ENCODE measurements around the gene WSCD1. TPM values are rescaled to one million over a fixed set of nuclear protein-coding genes. Genes with fewer than 3 reads are reported as not detected.

Gene WSCD1
- total RNA-seq, 2 donors from 2014 or later, result not detected

GRCh38 chr17:6071528-6072065 is 1.4 kb downstream of the WSCD1 start:
- Mint-ChIP-seq H3K4me1 (peaks cover 7% of the 10 kb centered on the region), H3K4me3 (peak overlapping the region; percentile 32), H3K27me3 (peaks cover 32% of the 10 kb centered on the region), H3K9me3 (no peaks in the 10 kb centered on the region), H3K27ac (no peak overlapping the region), H3K36me3 (ENCODE audit: low read depth) (peaks cover 7% of the 10 kb centered on the region)
- ATAC-seq (replicated peaks), result no peak

GRCh38 chr17:6072157-6072556 is 2.0 kb downstream of the WSCD1 start:
- ATAC-seq (replicated peaks), result no peak
- Mint-ChIP-seq H3K27ac (no peak overlapping the region), H3K27me3 (peaks cover 26% of the 10 kb centered on the region)

GRCh38 chr17:6072611-6073010 is 2.4 kb downstream of the WSCD1 start:
- ATAC-seq (replicated peaks), result no peak
- Mint-ChIP-seq H3K27ac (no peak overlapping the region), H3K36me3 (ENCODE audit: low read depth) (peaks cover 7% of the 10 kb centered on the region), H3K4me1 (peaks cover 7% of the 10 kb centered on the region), H3K27me3 (peaks cover 22% of the 10 kb centered on the region), H3K9me3 (no peaks in the 10 kb centered on the region), H3K4me3 (no peak overlapping the region)

More at GRCh38 chr17:6072157-6072556, 2.0 kb downstream of the WSCD1 start:
- peaks cover 7% of the 10 kb centered on the region for H3K36me3 Mint-ChIP-seq (ENCODE audit: low read depth)
- H3K4me1 Mint-ChIP-seq, result peaks cover 7% of the 10 kb centered on the region
- no peaks in the 10 kb centered on the region for H3K9me3 Mint-ChIP-seq
- H3K4me3 Mint-ChIP-seq, result no peak overlapping the region

- Mint-ChIP-seq H3K36me3 (ENCODE audit: low read depth) (peaks cover 7% of the 10 kb centered on the region), H3K27ac (no peak overlapping the region), H3K4me3 (no peak overlapping the region), H3K9me3 (no peaks in the 10 kb centered on the region), H3K27me3 (peaks cover 20% of the 10 kb centered on the region), H3K4me1 (peaks cover 7% of the 10 kb centered on the region)
- ATAC-seq (replicated peaks), result no peak
Observed at GRCh38 chr17:6073620-6074019, 3.4 kb downstream of the WSCD1 start.

GRCh38 chr17:6075050-6075449 is 4.9 kb downstream of the WSCD1 start:
- no peak for ATAC-seq (replicated peaks)
- Mint-ChIP-seq H3K27me3 (peaks cover 6% of the 10 kb centered on the region), H3K36me3 (ENCODE audit: low read depth) (no peaks in the 10 kb centered on the region), H3K27ac (no peak overlapping the region), H3K4me3 (no peak overlapping the region), H3K4me1 (no peaks in the 10 kb centered on the region), H3K9me3 (no peaks in the 10 kb centered on the region)

GRCh38 chr17:6075845-6076244 is 5.7 kb downstream of the WSCD1 start:
- ATAC-seq (replicated peaks), result no peak
- no peak overlapping the region for H3K4me3 Mint-ChIP-seq
- H3K4me1 Mint-ChIP-seq, result no peaks in the 10 kb centered on the region
- no peaks in the 10 kb centered on the region for H3K9me3 Mint-ChIP-seq
- H3K27ac Mint-ChIP-seq, result no peak overlapping the region
- no peaks in the 10 kb centered on the region for H3K36me3 Mint-ChIP-seq (ENCODE audit: low read depth)
- H3K27me3 Mint-ChIP-seq, result peaks cover 6% of the 10 kb centered on the region

- Mint-ChIP-seq H3K36me3 (ENCODE audit: low read depth) (no peaks in the 10 kb centered on the region), H3K4me3 (no peak overlapping the region), H3K27ac (no peak overlapping the region), H3K4me1 (no peaks in the 10 kb centered on the region), H3K9me3 (no peaks in the 10 kb centered on the region), H3K27me3 (peaks cover 6% of the 10 kb centered on the region)
- ATAC-seq (replicated peaks), result no peak
Observed at GRCh38 chr17:6077752-6078151, 7.6 kb downstream of the WSCD1 start.

GRCh38 chr17:6078458-6078871 is 8.3 kb downstream of the WSCD1 start:
- Mint-ChIP-seq H3K4me3 (no peak overlapping the region), H3K9me3 (no peaks in the 10 kb centered on the region), H3K27ac (no peak overlapping the region), H3K27me3 (peaks cover 6% of the 10 kb centered on the region), H3K4me1 (no peaks in the 10 kb centered on the region), H3K36me3 (ENCODE audit: low read depth) (no peaks in the 10 kb centered on the region)
- ATAC-seq (replicated peaks), result no peak

- no peaks in the 10 kb centered on the region for H3K9me3 Mint-ChIP-seq
- no peaks in the 10 kb centered on the region for H3K4me1 Mint-ChIP-seq
- H3K36me3 Mint-ChIP-seq (ENCODE audit: low read depth), result no peaks in the 10 kb centered on the region
- no peak overlapping the region for H3K27ac Mint-ChIP-seq
- no peak overlapping the region for H3K4me3 Mint-ChIP-seq
- ATAC-seq (replicated peaks), result no peak
- peaks cover 3% of the 10 kb centered on the region for H3K27me3 Mint-ChIP-seq
Observed at GRCh38 chr17:6079155-6079888, 9.1 kb downstream of the WSCD1 start.

- Mint-ChIP-seq H3K9me3 (no peaks in the 10 kb centered on the region), H3K4me3 (no peak overlapping the region), H3K27me3 (peaks cover 3% of the 10 kb centered on the region), H3K27ac (no peak overlapping the region), H3K4me1 (no peaks in the 10 kb centered on the region), H3K36me3 (ENCODE audit: low read depth) (no peaks in the 10 kb centered on the region)
- no peak for ATAC-seq (replicated peaks)
Observed at GRCh38 chr17:6079960-6080359, 9.8 kb downstream of the WSCD1 start.

- no peaks in the 10 kb centered on the region for H3K36me3 Mint-ChIP-seq (ENCODE audit: low read depth)
- peaks cover 3% of the 10 kb centered on the region for H3K27me3 Mint-ChIP-seq
- H3K9me3 Mint-ChIP-seq, result no peaks in the 10 kb centered on the region
- ATAC-seq (replicated peaks), result no peak
- no peak overlapping the region for H3K27ac Mint-ChIP-seq
- H3K4me3 Mint-ChIP-seq, result no peak overlapping the region
- H3K4me1 Mint-ChIP-seq, result no peaks in the 10 kb centered on the region
Observed at GRCh38 chr17:6080711-6081430, 10.7 kb downstream of the WSCD1 start.

GRCh38 chr17:6082335-6082734 is 12.2 kb downstream of the WSCD1 start:
- Mint-ChIP-seq H3K4me3 (no peak overlapping the region), H3K4me1 (no peaks in the 10 kb centered on the region), H3K36me3 (ENCODE audit: low read depth) (no peaks in the 10 kb centered on the region), H3K27ac (no peak overlapping the region), H3K9me3 (no peaks in the 10 kb centered on the region), H3K27me3 (peaks cover 5% of the 10 kb centered on the region)
- ATAC-seq (replicated peaks), result no peak

- Mint-ChIP-seq H3K27ac (no peak overlapping the region), H3K4me3 (no peak overlapping the region), H3K36me3 (ENCODE audit: low read depth) (no peaks in the 10 kb centered on the region), H3K4me1 (no peaks in the 10 kb centered on the region), H3K9me3 (no peaks in the 10 kb centered on the region), H3K27me3 (peaks cover 8% of the 10 kb centered on the region)
- no peak for ATAC-seq (replicated peaks)
Observed at GRCh38 chr17:6084311-6085161, 14.4 kb downstream of the WSCD1 start.

GRCh38 chr17:6085812-6086211 is 15.6 kb downstream of the WSCD1 start:
- Mint-ChIP-seq H3K27me3 (peaks cover 8% of the 10 kb centered on the region), H3K4me3 (no peak overlapping the region), H3K4me1 (no peaks in the 10 kb centered on the region), H3K27ac (no peak overlapping the region), H3K9me3 (no peaks in the 10 kb centered on the region), H3K36me3 (ENCODE audit: low read depth) (no peaks in the 10 kb centered on the region)
- no peak for ATAC-seq (replicated peaks)

Data from activated T-helper 17 cell treated with anti-CD3 and anti-CD28 coated beads, Interleukin-2, amount 50 U/mL, for 72 hours (primary cell).